Keratinocyte (primary cell): Measurements from ENCODE around the gene PDE10A. TPM values are rescaled to one million over a fixed set of nuclear protein-coding genes. Genes with fewer than 3 reads are reported as not detected.

ENCODE experiments used
- DNase-seq: peaks from one replicate; pipeline ENCODE4 v3.0.0-alpha.2; 2011; ENCODE audit warnings: low read depth, missing footprints, low spot score
- FAIRE-seq: peaks from 2 replicates; lab custom pipeline; 2011; peaks lifted over from hg19 to GRCh38; lab: Jason Lieb, UNC
- H2AFZ ChIP-seq: 2 replicates; pipeline ENCODE4 v1.6.0; 2012; ENCODE audit warnings: low read length, control low read depth, inconsistent platforms; ENCODE audit not compliant: control insufficient read depth
- H3K27ac ChIP-seq: 2 replicates; pipeline ENCODE4 v1.5.1; 2011; ENCODE audit warnings: low read length; ENCODE audit not compliant: control insufficient read depth, insufficient read depth
- H3K27me3 ChIP-seq: 3 replicates; pipeline ENCODE4 v1.6.0; 2011; ENCODE audit warnings: low read length; ENCODE audit not compliant: control insufficient read depth, insufficient read depth; ENCODE audit errors: extremely low read depth
- H3K36me3 ChIP-seq, 2 experiments: 2 replicates in 1 of 2; 3 replicates in 1 of 2; pipeline ENCODE4 v1.5.1; 2011; ENCODE audit warnings: low read length in 2 of 2, mild to moderate bottlenecking in 1 of 2; ENCODE audit not compliant: control insufficient read depth in 2 of 2, insufficient read depth in 2 of 2; ENCODE audit errors: extremely low read depth in 1 of 2
- H3K4me1 ChIP-seq: 3 replicates; pipeline ENCODE4 v1.5.1; 2011; ENCODE audit warnings: low read length; ENCODE audit not compliant: control insufficient read depth, insufficient read depth; ENCODE audit errors: extremely low read depth
- H3K4me2 ChIP-seq: 3 replicates; pipeline ENCODE4 v1.6.0; 2011; ENCODE audit warnings: low read depth, low read length; ENCODE audit not compliant: control insufficient read depth, insufficient read depth; ENCODE audit errors: extremely low read depth
- H3K4me3 ChIP-seq, 3 experiments: fragments of 200-600 bp in 1 of 3; sonication (generic) in 1 of 3; 2 replicates in 2 of 3; 3 replicates in 1 of 3; pipeline ENCODE4 v1.5.1; 2011 to 2016; ENCODE audit warnings: low read length in 3 of 3, mild to moderate bottlenecking in 3 of 3, control low read depth in 2 of 3, inconsistent platforms in 1 of 3, low read depth in 1 of 3, mixed read lengths in 1 of 3, mixed run types in 1 of 3, moderate library complexity in 1 of 3; ENCODE audit not compliant: control insufficient read depth in 2 of 3, insufficient read depth in 2 of 3; ENCODE audit errors: extremely low read depth in 1 of 3
- H3K79me2 ChIP-seq: 2 replicates; pipeline ENCODE4 v1.6.0; 2012; ENCODE audit warnings: low read length; ENCODE audit not compliant: control insufficient read depth, insufficient read depth
- H3K9ac ChIP-seq: 3 replicates; pipeline ENCODE4 v1.6.0; 2011; ENCODE audit warnings: low read length; ENCODE audit not compliant: control insufficient read depth, insufficient read depth; ENCODE audit errors: extremely low read depth
- H3K9me1 ChIP-seq: 3 replicates; pipeline ENCODE4 v1.6.0; 2011; ENCODE audit warnings: low read length; ENCODE audit not compliant: control insufficient read depth, insufficient read depth; ENCODE audit errors: extremely low read depth
- H3K9me3 ChIP-seq: 2 replicates; pipeline ENCODE4 v1.5.1; 2012; ENCODE audit warnings: low read depth, low read length; ENCODE audit not compliant: control insufficient read depth
- H4K20me1 ChIP-seq: 3 replicates; pipeline ENCODE4 v1.6.0; 2011; ENCODE audit warnings: low read length; ENCODE audit not compliant: control insufficient read depth, insufficient read depth; ENCODE audit errors: extremely low read depth
- CTCF ChIP-seq, 3 experiments: IDR thresholded peaks in 1 of 3; conservative IDR thresholded peaks in 1 of 3; optimal IDR thresholded peaks in 1 of 3; 2 replicates in 2 of 3; 3 replicates in 1 of 3; pipeline versions ENCODE3 to v1.5.1; 2011; ENCODE audit warnings: low read length in 3 of 3, mild to moderate bottlenecking in 3 of 3, moderate library complexity in 2 of 3, control low read depth in 1 of 3, inconsistent platforms in 1 of 3; ENCODE audit not compliant: insufficient read depth in 2 of 3; ENCODE audit errors: extremely low read depth in 1 of 3
- EZH2 ChIP-seq: IDR thresholded peaks from one replicate; pipeline ENCODE4 v1.6.1; 2012; ENCODE audit warnings: inconsistent platforms, mild to moderate bottlenecking, low read length, moderate library complexity
- dilution Hi-C: fragments of 300-500 bp; cut with MboI; formaldehyde crosslinking; loops from one replicate; pipeline ENCODE4 v1.7.0; 2020; ENCODE audit warnings: low sequenced_read_pairs; ENCODE audit not compliant: extremely low pct_ligation_motif_present
- polyA plus RNA-seq, 5 experiments: library from polyadenylated mRNA; depleted of rRNA in 3 of 5; stranded (reverse) in 3 of 5; stranded (forward) in 1 of 5; unstranded in 1 of 5; fragments of >200 nt; gene quantifications; 1 replicate in 1 of 5; 2 replicates in 3 of 5; 3 replicates in 1 of 5; pipeline versions ENCODE4 v1.2.1 to v1.2.3, GENCODE V29; 2011 to 2012; ENCODE audit warnings: missing spikeins in 2 of 5, low read depth in 1 of 5, low replicate concordance in 1 of 5

Gene PDE10A
- polyA plus RNA-seq, 1 donor (not counting 4 experiments of a cell fraction or from before 2014, with no cell fraction given) = not detected

GRCh38 chr6:165701564-165702354 lies 38.7 kb upstream of the PDE10A start:
- dilution Hi-C loops = no loop called here
- Histone ChIP-seq H3K4me1 (no peaks in the 10 kb centered on the region), H3K27me3 (no peaks in the 10 kb centered on the region), H3K4me3 (no peak overlapping the region), H3K79me2 (no peaks in the 10 kb centered on the region), H3K27ac (no peak overlapping the region), H3K4me2 (no peak overlapping the region), H2AFZ (no peak overlapping the region), H3K36me3 (no peaks in the 10 kb centered on the region), H3K9me1 (no peaks in the 10 kb centered on the region), H4K20me1 (no peaks in the 10 kb centered on the region), H3K9ac (no peak overlapping the region), H3K9me3 (peaks cover 5% of the 10 kb centered on the region)
- FAIRE-seq = no peak
- no peak for DNase-seq
- TF ChIP-seq CTCF (optimal IDR thresholded peaks at IDR 0.05 in 1 of 3, IDR thresholded peaks at IDR 0.05 in 1 of 3, conservative IDR thresholded peaks at IDR 0.05 in 1 of 3; ENCODE audit: extremely low read depth in 1 of 3, insufficient read depth in 2 of 3, low read length in 3 of 3) (no peak), EZH2 (no peak)

- Histone ChIP-seq H3K4me1 (no peaks in the 10 kb centered on the region), H3K4me2 (no peak overlapping the region)
These were observed 38.0 kb upstream of the PDE10A start for GRCh38 chr6:165701005-165701404.

More at GRCh38 chr6:165701005-165701404, 38.0 kb upstream of the PDE10A start:
- TF ChIP-seq EZH2 (no peak), CTCF (optimal IDR thresholded peaks at IDR 0.05 in 1 of 3, IDR thresholded peaks at IDR 0.05 in 1 of 3, conservative IDR thresholded peaks at IDR 0.05 in 1 of 3; ENCODE audit: extremely low read depth in 1 of 3, insufficient read depth in 2 of 3, low read length in 3 of 3) (no peak)
- DNase-seq (no peak), FAIRE-seq (no peak)
- Histone ChIP-seq H3K27ac (no peak overlapping the region), H2AFZ (no peak overlapping the region), H3K27me3 (no peaks in the 10 kb centered on the region), H3K4me3 (no peak overlapping the region), H3K36me3 (no peaks in the 10 kb centered on the region), H3K79me2 (no peaks in the 10 kb centered on the region), H3K9ac (no peak overlapping the region), H3K9me1 (no peaks in the 10 kb centered on the region), H3K9me3 (peaks cover 5% of the 10 kb centered on the region), H4K20me1 (no peaks in the 10 kb centered on the region)
- dilution Hi-C loops = no loop called here
